SK-N-SH treated with all-trans-retinoic acid at 6 μM for 48 hours (cell line): ENCODE results near the gene LYL1.

Experiments used
- BACH2 ChIP-seq: fragments of 250-450 bp; sonication (Bioruptor Pico); IDR thresholded peaks from 2 replicates; pipeline ENCODE4 v1.9.0; 2021; ENCODE audit warnings: mild to moderate bottlenecking, borderline replicate concordance
- CREB5 ChIP-seq: fragments of 250-450 bp; sonication (Bioruptor Pico); IDR thresholded peaks from 2 replicates; pipeline ENCODE4 v1.5.1; 2020; ENCODE audit warnings: low read depth, mild to moderate bottlenecking, moderate library complexity
- OSR1 ChIP-seq: fragments of 250-450 bp; sonication (Bioruptor Pico); IDR thresholded peaks from 2 replicates; pipeline ENCODE4 v1.8.0; 2022; ENCODE audit warnings: moderate library complexity, mild to moderate bottlenecking, inconsistent platforms
- PPARA ChIP-seq: fragments of 250-450 bp; sonication (Bioruptor Pico); IDR thresholded peaks from 2 replicates; pipeline ENCODE4 v1.5.0; 2020; ENCODE audit warnings: mild to moderate bottlenecking, borderline replicate concordance
- RARB ChIP-seq: fragments of 250-450 bp; sonication (Bioruptor Pico); IDR thresholded peaks from 2 replicates; pipeline ENCODE4 v1.8.0; 2021; ENCODE audit warnings: mild to moderate bottlenecking, moderate library complexity
- SNAI2 ChIP-seq: fragments of 250-450 bp; sonication (Bioruptor Pico); IDR thresholded peaks from 2 replicates; pipeline ENCODE4 v1.5.0; 2020; ENCODE audit warnings: mild to moderate bottlenecking, moderate library complexity
- TCF4 ChIP-seq: fragments of 250-450 bp; sonication (Bioruptor Pico); IDR thresholded peaks from 2 replicates; pipeline ENCODE4 v1.8.0; 2021; ENCODE audit warnings: mild to moderate bottlenecking, moderate library complexity, borderline replicate concordance
- ZC3H10 ChIP-seq: fragments of 250-450 bp; sonication (Bioruptor Pico); IDR thresholded peaks from 2 replicates; pipeline ENCODE4 v1.5.1; 2021; ENCODE audit warnings: mild to moderate bottlenecking, moderate library complexity
- ZFP3 ChIP-seq: fragments of 250-450 bp; sonication (Bioruptor Pico); IDR thresholded peaks from 2 replicates; pipeline ENCODE4 v1.5.0; 2020; ENCODE audit warnings: mild to moderate bottlenecking, moderate library complexity
- ZFP30 ChIP-seq: fragments of 450-650 bp; formaldehyde crosslinking; IDR thresholded peaks from 2 replicates; pipeline ENCODE4 v1.5.0; 2022; ENCODE audit warnings: mild to moderate bottlenecking, moderate library complexity
- ZNF70 ChIP-seq: fragments of 450-650 bp; formaldehyde crosslinking; IDR thresholded peaks from 2 replicates; pipeline ENCODE4 v1.5.0; 2020; ENCODE audit warnings: mild to moderate bottlenecking, moderate library complexity
- TF ChIP-seq, protein P1 (sequence below): fragments of 250-450 bp; sonication (Bioruptor Pico); IDR thresholded peaks from 2 replicates; pipeline ENCODE4 v1.8.0; 2020; ENCODE audit warnings: mild to moderate bottlenecking, moderate library complexity, borderline replicate concordance
- TF ChIP-seq, protein P2 (sequence below): fragments of 250-450 bp; sonication (Bioruptor Pico); IDR thresholded peaks from 2 replicates; pipeline ENCODE4 v1.5.1; 2021; ENCODE audit warnings: mild to moderate bottlenecking, moderate library complexity
- TF ChIP-seq, protein P3 (sequence below): fragments of 250-450 bp; sonication (Bioruptor Pico); IDR thresholded peaks from 2 replicates; pipeline ENCODE4 v1.5.0; 2020; ENCODE audit warnings: mild to moderate bottlenecking, moderate library complexity

DNA sequence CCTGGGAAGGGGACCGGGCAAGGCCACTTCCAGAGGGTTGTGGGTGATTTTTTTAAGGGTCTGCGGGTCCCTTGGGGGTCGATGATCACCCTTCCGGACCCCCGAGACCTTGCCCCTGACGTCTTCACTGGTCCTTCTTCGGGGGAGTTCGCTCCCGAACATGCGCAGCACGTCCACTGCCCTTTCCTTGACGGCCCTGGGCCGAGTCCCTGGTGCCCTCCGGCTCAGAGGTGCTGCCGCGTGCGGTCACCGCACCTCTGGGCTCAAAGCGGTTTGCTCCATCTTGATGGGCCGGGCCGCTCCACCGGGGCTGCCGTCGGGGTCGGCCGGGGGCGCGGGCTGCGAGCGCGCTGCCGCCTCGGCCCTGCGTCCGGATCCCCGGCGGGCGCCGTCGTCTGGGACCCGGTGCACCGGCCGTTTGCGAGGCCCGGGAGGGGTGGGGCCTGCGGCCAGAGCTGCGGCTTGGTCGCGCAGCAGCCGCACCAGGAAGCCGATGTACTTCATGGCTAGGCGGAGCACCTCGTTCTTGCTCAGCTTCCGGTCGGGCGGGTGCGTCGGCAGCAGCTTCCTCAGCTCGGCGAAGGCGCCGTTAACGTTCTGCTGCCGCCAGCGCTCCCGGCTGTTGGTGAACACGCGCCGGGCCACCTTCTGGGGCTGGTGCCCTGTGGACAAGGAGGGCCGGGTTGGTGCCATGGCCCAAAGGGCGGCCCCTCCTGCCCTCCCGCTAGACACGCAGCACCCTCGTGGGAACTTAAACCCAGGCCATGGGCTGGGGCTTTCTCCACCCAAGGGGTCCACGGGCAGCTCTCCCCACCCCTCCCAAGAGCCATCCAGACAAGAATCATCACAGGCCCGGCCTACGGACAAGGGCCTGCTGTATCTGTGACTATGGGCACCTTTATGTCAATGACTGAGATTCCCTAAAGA, 3.3 kb downstream of the LYL1 start:
- TF ChIP-seq, protein P1, sequence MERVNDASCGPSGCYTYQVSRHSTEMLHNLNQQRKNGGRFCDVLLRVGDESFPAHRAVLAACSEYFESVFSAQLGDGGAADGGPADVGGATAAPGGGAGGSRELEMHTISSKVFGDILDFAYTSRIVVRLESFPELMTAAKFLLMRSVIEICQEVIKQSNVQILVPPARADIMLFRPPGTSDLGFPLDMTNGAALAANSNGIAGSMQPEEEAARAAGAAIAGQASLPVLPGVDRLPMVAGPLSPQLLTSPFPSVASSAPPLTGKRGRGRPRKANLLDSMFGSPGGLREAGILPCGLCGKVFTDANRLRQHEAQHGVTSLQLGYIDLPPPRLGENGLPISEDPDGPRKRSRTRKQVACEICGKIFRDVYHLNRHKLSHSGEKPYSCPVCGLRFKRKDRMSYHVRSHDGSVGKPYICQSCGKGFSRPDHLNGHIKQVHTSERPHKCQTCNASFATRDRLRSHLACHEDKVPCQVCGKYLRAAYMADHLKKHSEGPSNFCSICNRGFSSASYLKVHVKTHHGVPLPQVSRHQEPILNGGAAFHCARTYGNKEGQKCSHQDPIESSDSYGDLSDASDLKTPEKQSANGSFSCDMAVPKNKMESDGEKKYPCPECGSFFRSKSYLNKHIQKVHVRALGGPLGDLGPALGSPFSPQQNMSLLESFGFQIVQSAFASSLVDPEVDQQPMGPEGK (CRISPR knock-in tag): no peak
- TF ChIP-seq, protein P2, sequence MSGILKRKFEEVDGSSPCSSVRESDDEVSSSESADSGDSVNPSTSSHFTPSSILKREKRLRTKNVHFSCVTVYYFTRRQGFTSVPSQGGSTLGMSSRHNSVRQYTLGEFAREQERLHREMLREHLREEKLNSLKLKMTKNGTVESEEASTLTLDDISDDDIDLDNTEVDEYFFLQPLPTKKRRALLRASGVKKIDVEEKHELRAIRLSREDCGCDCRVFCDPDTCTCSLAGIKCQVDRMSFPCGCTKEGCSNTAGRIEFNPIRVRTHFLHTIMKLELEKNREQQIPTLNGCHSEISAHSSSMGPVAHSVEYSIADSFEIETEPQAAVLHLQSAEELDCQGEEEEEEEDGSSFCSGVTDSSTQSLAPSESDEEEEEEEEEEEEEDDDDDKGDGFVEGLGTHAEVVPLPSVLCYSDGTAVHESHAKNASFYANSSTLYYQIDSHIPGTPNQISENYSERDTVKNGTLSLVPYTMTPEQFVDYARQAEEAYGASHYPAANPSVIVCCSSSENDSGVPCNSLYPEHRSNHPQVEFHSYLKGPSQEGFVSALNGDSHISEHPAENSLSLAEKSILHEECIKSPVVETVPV (CRISPR knock-in tag): no peak
- TF ChIP-seq TCF4 (CRISPR knock-in tag) (no peak), ZNF70 (CRISPR knock-in tag) (no peak), CREB5 (CRISPR knock-in tag) (no peak), BACH2 (no peak), ZFP30 (no peak), PPARA (CRISPR knock-in tag) (no peak), SNAI2 (CRISPR knock-in tag) (no peak), ZC3H10 (CRISPR knock-in tag) (no peak), OSR1 (CRISPR knock-in tag) (no peak), RARB (CRISPR knock-in tag) (no peak), ZFP3 (CRISPR knock-in tag) (no peak)
- TF ChIP-seq, protein P3, sequence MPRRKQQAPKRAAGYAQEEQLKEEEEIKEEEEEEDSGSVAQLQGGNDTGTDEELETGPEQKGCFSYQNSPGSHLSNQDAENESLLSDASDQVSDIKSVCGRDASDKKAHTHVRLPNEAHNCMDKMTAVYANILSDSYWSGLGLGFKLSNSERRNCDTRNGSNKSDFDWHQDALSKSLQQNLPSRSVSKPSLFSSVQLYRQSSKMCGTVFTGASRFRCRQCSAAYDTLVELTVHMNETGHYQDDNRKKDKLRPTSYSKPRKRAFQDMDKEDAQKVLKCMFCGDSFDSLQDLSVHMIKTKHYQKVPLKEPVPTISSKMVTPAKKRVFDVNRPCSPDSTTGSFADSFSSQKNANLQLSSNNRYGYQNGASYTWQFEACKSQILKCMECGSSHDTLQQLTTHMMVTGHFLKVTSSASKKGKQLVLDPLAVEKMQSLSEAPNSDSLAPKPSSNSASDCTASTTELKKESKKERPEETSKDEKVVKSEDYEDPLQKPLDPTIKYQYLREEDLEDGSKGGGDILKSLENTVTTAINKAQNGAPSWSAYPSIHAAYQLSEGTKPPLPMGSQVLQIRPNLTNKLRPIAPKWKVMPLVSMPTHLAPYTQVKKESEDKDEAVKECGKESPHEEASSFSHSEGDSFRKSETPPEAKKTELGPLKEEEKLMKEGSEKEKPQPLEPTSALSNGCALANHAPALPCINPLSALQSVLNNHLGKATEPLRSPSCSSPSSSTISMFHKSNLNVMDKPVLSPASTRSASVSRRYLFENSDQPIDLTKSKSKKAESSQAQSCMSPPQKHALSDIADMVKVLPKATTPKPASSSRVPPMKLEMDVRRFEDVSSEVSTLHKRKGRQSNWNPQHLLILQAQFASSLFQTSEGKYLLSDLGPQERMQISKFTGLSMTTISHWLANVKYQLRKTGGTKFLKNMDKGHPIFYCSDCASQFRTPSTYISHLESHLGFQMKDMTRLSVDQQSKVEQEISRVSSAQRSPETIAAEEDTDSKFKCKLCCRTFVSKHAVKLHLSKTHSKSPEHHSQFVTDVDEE: no peak
